Measurements from ENCODE around the gene C17orf50.
"Not testable (repeated sequence)": the region's sequence is repeated elsewhere in the genome, so short reads cannot be mapped to it uniquely, and the experiment has no call there.

C17orf50 gene

GRCh38 chr17:35735036-35735805, 25.5 kb upstream of the C17orf50 start:
- no peak for DNase-seq

GRCh38 chr17:35736236-35736635, 24.5 kb upstream of the C17orf50 start:
- no peak for DNase-seq

DNA sequence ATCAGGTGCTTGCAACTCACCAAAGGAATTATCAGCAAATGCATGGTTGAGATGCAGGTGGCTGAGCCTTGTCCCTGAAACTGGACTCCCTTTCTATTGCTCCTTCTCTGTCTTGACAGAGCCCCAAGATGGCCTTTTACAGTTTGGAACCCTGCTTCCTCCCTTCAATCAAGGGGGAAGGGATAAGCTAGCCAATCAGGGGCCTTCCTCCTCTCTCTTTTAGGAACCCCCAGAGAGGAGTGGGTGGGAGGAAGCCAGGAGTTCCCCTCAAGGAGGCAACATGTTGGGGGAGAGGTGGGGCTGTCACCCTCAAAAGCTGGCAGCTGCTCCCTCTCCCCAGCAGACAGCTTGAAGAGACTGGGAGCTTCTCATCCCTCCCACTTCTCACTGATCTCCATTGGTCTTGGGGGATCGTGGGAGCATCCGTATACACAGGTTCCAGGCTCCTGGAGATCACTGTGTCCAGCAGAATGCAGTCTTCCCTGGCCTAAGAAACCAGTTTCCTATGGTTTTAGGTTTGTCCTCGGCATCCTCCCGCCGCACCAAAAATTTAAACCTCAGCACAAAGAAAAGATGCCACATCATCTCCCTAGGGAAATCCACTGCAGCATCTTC, 22.1 kb upstream of the C17orf50 start:
- no peak for DNase-seq

DNA sequence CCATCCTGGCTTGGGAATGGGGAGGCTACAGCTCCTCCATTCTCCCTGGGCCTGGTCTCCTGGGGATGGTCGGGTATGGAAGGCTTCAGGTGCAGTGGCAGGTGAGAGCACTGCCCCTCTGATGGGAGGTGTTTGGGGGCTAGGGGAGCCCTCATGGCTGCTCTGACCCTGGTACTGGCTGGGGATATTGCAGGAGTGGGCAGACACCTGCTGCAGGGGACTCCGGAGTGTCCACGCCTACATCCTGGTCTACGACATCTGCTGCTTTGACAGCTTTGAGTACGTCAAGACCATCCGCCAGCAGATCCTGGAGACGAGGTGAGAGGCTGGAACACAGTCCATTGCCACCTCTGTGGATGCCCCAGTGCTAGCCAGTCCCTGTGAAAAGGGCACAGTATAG, 20.5 kb upstream of the C17orf50 start:
- no peak for DNase-seq

DNA sequence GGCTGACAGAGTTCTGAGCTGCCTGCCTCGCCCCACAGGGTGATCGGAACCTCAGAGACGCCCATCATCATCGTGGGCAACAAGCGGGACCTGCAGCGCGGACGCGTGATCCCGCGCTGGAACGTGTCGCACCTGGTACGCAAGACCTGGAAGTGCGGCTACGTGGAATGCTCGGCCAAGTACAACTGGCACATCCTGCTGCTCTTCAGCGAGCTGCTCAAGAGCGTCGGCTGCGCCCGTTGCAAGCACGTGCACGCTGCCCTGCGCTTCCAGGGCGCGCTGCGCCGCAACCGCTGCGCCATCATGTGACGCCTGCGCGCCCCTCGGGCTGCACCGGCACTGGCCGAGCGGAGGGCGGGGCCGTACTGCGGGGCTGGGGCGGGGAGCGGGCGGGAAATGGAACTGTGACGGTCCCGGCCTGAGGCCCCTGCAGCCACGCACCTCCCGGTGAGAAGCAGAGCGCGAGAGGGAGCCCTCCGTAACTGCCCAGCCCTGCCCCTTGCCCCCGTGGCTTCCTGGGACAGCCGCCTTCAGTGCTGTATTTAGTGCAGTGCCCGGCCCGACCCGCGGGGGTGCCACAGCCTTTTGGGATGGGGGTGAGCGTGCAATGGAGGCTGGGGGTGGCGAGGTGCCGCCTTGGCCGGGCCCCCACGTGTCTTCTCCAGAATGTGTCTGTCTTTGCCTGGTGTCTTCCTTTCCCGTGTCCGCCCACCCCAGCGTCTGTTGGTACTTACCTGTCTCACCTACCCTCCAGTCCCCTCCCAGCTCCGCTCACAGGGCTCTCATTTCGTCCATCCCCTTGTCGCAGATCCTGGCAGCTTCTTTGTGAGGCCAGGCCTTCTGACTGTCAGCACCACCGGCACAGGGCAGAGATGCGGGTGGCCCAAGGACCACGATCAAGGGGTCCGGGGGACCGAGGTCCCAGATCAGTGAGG, 19.4 kb upstream of the C17orf50 start:
- DNase-seq: no peak

DNA sequence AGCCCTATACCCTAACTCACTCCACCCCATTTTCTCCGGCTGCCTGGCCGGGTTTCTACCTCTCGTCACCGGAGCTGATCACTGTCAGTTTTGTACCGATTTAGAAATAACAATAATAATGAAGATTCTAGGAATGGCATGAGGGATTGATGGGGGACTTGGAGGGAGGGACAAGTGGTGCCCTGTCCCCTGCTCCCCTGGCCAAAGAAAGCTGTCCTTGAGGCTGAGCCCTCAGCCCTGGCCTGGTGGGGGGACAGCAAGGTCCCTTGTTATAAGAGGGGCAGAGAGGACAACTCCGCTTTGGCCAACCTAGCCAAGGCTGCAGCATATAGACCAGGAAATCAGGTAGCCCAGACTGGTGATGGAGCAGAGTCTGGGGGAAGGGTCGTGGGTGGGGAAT, 18.2 kb upstream of the C17orf50 start:
- DNase-seq: no peak

GRCh38 chr17:35742896-35743477, 17.7 kb upstream of the C17orf50 start:
- DNase-seq: no peak

GRCh38 chr17:35743626-35744328, 16.9 kb upstream of the C17orf50 start:
- DNase-seq: no peak

DNA sequence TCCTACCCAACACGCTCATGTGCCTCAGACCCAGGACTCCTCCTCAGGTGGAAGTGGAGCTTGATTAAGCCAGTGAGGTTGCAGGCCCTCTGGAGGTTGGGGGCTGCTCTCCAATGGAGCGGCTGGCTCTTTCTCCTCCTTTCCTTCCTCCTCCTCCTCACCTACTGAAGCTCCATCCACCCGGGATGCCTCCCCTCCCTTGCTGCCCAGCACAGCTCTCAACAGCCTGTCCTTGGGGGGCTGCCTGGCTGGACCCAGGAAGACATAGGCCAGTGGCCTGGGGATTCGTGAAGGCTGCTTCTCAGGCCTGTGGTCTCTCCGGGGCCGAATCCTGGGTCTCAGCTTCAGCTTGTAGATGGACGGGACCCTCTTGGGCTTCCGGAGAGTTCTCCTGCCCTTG, 15.9 kb upstream of the C17orf50 start:
- DNase-seq: no peak

GRCh38 chr17:35745246-35745645, 15.4 kb upstream of the C17orf50 start:
- no peak for DNase-seq

GRCh38 chr17:35745749-35746320, 14.9 kb upstream of the C17orf50 start:
- no peak for DNase-seq

- peak; percentile 67 for DNase-seq
Observed at GRCh38 chr17:35747540-35748017, 13.1 kb upstream of the C17orf50 start.

DNA sequence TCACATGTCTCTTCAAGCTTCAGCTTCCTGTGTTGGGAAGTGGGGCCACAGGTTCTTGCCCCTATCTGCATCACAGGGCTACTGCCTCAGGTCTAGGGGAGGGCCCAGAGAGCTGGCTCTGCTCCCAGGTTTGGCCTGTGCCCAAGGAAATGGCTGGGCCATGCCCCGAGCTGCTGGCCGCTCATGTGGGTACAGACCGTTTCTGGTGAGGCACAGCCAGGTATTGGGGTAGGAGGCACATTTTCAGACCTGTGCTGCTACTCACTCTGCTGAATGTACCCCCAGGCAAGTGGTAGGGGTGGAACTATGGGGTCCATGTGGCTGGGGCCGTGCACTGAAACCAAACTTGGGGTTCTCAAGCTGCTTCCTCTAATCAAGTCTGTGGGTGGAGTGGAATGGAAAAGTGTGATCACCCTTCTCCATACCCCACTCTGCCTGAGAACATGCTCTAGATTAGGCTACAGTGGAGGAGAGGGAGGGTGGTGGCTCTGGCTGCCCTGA, 12.3 kb upstream of the C17orf50 start:
- no peak for DNase-seq

DNA sequence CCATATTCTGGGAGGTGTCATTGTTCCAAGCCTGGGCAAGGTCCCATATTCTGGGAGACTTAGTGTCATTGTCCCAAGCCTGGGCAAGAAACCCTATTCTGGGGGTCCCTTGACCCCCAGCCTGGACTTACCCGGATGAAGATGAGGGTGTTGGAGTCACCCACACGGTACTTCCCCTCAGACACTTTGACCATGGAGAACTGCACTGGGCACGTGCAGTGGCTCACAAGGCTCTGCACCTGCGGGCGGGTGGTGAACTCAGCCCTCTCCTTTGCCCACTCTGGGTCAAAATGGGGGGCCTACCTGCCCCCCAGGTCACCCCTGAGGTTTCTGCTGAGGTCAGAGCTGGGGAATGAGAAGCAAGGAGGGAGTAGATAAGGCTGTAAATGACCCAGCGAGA, 11.7 kb upstream of the C17orf50 start:
- no peak for DNase-seq

DNA sequence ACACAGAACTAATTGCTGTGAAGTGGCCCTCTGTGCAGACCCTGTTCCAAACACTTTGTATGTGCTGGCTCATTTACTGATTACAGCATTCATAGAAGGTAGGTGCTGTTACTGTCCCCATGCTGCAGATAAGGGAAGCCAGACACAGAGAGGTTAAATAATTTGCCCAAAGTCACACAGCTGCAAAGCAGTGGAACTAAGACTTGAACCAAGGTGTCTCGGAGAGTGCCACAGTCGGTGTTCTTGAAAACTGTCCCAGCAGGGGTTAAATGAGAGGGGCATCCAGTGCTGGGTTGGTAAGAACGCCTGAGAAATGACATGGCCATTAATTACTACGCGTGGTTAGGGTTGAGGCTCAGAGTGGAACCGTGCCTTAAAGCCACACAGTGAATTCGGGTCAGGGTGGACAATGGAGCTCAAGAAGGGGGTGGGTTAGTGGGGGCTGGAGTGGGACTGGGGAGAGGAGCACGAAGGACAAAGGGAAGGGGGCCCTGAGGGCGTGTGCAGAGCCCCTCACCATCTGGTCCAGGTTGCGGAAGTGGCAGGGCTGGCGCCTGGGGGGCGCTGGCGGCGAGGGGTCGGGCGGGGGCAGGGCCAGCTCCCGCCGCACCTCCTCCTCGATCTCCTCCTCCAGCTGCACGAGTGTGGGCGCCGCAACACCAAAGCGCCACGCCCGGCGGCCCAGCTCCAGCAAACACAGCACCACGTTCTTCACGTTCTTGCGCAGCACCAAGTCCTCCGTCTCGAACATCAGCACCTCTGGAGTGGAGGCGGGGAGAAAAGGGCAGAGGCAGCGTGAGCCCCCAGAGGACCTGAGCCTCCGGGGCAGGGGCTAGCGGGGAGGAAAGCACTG, 10.9 kb upstream of the C17orf50 start:
- DNase-seq: no peak

DNA sequence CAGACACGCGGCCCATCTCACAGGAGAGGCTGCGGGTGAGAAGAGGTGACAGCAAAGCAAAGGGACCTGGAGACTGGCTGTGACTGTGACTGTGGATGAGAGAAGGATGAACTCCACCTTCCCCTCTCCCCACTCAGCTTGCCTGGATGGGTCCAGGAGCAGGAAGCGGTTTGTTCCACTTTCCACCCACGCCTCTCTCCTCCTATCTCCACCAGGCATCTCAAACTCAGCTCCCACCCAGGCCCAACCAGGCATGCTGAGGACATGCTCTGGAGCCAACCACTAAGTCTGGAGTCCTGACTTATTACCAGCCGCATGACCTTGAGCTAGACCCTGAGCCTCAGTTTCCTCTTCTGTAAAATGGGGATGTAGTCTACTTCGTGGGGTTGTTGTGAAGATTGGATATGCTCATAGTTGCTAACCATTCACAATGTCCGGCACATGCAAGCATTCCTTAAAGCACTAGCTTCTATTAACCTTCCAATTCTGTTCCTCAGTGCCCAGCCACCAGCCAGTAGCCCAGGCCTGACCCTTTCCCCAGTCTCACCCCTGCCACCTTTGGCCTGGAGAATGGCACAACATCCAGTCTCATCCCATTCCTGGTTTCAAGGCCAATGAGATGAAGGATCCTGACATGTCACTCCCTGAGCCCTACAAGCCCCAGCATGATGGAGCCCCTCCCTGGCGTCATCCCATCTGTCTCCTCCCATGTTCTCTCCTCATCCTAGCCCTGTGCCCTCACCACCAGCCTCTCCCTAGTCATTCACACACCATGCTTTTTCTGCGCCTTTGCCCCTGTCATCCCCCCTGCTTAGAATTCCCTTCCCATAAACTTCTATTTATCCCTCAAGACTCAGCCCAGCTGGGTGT, 9.9 kb upstream of the C17orf50 start:
- no peak for DNase-seq

- DNase-seq: not testable (repeated sequence)
Observed at GRCh38 chr17:35751541-35751940, 9.1 kb upstream of the C17orf50 start.

GRCh38 chr17:35752471-35752870, 8.2 kb upstream of the C17orf50 start:
- DNase-seq: no peak

- DNase-seq: no peak
Observed at GRCh38 chr17:35752945-35753764, 7.5 kb upstream of the C17orf50 start, which contains the start of gene GAS2L2. TSS of gene GAS2L2 (minus strand) at chr17:35753239. CDS start at chr17:35752850, 389 bp downstream.
